ENCODE data around the gene CATSPER1.
"Not testable (repeated sequence)": the region's sequence is repeated elsewhere in the genome, so short reads cannot be mapped to it uniquely, and the experiment has no call there.

CATSPER1 gene

GRCh38 chr11:66051766-66052663 is 25.7 kb upstream of the CATSPER1 start, which contains the start of gene SF3B2:
SF3B2 (plus strand) TSS chr11:66052364; CDS start chr11:66052385, 21 bp downstream.
- peak; percentile 99 for DNase-seq

DNA sequence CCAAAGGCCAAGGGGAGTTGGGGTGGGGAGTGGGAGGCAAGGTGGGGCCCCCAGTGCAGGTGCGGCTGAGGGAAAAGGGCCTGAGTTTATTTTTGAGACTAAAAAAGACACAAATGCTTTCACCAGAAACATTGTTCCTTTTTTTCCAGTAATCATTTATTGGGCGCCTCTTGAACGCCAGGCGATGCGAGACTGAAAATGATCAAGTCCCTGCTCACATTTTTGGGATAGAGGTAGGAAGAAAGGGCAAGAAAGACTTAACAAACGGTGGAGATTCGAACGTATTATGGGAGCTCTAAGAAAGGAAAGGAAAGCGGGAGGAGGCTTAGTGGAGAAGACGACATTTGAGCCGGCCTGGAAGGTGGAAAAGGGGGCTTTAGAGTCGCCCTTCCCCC is 25.1 kb upstream of the CATSPER1 start:
- DNase-seq: no peak

DNA sequence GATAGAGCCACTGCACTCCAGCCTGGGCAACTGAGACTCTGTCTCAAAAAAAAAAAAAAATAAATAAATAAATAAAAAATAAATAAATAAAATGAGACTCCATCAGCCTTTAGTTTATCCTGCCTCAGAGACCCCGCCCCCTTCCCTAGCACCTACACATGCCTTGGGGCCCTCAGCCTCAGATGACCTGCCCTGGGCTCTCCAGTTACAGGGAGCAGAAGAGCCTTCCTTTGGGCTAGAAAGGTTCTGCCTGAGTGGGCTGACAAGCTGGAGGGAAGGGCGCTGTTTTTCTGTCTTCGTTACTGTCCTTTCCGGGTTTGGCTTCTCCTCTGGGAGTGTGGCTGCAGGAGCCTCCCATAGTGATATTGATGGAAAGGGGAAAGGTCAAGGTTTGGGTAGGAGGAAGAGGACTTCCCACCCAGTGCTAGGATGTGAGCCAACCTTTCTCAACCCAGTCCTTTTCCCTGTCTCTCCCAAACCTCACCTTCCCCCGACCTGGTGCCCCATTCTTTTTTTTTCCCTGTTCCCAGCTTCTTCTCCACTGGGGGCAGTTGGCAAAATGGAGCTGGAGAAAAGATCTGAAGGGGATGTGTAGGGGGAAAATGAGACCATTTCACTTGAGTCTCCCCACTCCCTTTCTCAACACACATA is 24.4 kb upstream of the CATSPER1 start:
- DNase-seq: peak; percentile 40

- DNase-seq: no peak
Measured at GRCh38 chr11:66048547-66049323, 22.5 kb upstream of the CATSPER1 start, which contains the start of gene GAL3ST3. GAL3ST3 (minus strand) TSS chr11:66049161; CDS start chr11:66045415, 3,746 bp downstream.

- DNase-seq: no peak
Measured at GRCh38 chr11:66047541-66048365, 21.5 kb upstream of the CATSPER1 start.

GRCh38 chr11:66046901-66047300 is 20.6 kb upstream of the CATSPER1 start:
- DNase-seq: no peak

DNA sequence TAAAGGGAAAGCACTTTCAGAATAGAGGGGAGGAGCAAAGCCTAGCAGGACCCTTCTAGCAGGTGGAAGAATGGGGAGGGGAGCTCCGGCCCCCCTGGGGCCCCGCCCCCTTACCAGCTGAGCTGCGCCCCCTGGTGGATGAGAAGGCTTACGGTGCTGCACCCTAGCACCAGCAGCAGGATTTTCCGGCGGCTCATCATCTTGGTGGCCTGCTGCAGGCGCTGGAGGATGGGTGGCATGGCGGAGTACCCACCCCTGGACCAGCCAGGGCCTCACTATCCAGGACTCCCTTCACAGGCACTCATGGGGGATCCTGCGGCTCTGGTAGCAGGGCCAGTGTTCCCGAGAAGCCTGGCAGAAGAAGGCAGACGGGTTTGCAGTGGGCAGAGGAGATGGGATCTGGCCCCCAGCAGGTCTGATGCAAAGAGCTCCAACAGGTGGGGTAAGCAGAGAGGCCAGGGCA is 18.9 kb upstream of the CATSPER1 start:
- peak; percentile 73 for DNase-seq

DNA sequence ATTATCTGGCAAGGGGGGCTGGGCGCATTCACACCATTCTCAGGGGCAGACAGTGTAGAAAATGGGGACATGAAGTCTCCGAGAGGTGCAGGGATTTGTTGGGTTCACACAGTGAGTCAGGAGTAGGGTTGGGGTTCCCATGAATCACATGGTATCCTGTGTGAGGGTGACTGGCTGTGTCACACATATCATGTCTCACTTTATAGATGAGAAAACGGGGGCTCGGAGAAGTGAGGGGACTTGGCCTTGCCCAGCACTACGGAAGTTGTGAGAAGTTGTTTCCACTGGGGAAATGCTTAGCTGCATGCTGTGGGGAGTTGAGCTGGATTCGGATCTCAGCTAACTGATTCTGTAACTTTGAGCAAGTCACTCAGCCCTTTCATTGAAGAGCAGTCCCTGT is 18.5 kb upstream of the CATSPER1 start:
- no peak for DNase-seq

DNA sequence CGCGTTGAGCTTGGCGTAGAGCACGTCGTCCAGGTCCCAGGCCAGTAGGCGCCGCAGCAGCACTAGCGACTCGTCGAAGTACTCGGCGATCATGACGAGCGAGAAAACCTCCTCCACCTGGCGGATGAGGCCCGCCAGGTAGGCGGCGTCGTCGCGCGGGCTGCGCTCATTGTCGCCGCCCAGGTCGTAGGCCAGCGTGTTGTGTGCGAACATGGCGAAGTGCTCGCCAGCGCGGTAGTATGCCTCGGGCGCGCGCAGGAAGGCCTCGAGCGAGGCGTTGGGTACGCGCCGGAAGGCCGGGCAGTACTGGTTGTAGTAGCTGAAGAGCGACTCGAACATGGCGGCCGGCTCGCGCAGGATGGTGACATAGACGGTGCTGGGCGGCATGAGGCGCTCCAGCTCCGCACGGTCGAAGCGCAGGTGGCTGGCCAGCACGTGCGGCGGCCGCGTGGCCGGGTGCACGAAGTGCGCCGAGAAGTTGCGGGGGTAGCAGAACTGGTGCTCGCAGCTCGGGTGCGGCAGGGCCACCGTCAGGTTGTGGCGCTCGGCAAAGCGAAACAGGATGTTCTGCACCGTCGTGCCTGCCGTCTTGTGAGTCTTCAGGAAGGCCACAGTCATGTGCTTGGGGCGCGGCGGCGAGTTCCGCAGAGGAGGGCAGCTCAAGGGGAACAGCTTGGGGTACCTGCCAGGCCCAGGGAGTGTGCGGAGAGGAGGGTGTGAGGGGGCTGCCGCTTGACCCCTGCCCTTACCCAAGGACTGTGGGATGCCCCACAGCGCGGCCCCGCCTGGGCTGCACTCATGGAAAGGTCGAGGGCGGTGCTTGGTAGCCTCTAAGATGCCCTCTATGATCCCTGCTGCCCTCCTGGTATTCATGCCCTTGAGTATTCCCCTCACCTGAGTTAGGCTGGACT is 17.0 kb upstream of the CATSPER1 start:
- no peak for DNase-seq

DNA sequence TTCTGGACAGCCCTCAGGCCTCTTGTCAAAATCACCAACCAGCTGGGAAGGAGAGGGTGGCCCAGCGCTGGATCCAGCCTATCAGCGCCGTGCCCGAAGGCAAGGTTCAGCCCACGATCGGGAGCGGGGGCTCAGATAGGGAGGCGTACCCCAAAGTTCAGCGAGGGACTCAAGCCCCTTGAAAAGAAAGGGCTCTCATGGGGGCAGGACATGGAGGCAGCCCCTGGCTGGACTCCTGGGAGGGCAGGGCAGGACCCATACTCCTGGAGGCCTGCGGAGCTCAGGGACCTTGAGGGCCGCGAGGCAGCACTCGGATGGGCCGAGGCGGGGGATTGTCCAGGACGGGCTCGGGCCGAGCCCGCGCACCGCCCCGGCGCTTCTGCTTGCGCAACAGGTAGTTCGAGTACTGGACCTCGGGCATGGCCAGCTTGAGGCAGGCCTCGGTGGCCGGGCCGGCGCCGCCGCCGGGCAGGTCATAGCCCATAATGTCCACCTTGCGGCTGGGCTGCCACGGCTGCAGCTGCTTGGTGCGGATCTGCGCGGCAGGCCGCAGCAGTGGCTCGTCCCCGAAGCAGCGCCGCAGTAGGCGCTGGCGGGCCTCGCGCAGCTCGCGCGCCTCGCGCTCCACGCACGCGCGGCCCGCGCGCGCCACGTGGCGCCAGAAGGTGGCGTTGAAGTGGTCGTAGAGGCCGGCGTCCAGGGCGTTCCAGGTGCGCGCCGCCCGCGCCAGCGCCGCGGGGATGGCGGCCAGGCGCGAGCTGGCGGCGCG is 16.1 kb upstream of the CATSPER1 start:
- no peak for DNase-seq

- no peak for DNase-seq
Measured at GRCh38 chr11:66039765-66040164, 13.5 kb upstream of the CATSPER1 start.

GRCh38 chr11:66037327-66037726 is 11.0 kb upstream of the CATSPER1 start:
- no peak for DNase-seq

DNA sequence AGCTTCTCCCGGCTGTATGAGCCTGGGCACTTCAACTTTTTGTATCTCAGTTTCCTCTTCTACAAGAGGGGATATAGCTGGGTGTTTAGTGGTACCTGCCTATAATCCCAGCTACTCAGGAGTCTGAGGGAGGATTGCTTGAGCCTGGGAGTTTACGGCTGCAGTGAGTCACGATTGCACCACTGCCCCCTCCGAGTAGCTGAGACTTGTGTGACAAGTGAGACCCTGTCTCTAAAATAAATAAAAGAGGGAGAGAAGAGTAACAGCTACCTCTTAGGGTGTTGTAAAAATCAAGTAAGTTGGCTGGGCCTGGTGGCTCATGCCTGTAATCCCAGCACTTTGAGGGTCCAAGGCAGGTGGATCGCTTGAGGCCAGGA is 10.0 kb upstream of the CATSPER1 start:
- no peak for DNase-seq

- peak; percentile 10 for DNase-seq
Measured at GRCh38 chr11:66035653-66036333, 9.5 kb upstream of the CATSPER1 start.

GRCh38 chr11:66032957-66033735 is 6.9 kb upstream of the CATSPER1 start:
- DNase-seq: no peak

DNA sequence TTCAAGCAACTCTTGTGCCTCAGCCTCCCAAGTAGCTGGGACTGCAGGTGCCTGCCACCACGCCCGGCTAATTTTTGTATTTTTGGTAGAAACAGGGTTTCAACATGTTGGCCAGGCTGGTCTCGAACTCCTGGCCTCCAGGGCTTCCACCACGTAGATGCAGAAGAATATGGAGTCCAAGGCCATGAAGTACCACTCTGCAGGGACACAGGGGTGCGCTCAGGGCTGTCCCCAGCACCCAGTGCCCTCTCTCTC is 3.2 kb downstream of the CATSPER1 start:
- DNase-seq: not testable (repeated sequence)

GRCh38 chr11:66022401-66023185 is 3.7 kb downstream of the CATSPER1 start:
- DNase-seq: peak; percentile 66

- DNase-seq: no peak
Measured at GRCh38 chr11:66020618-66021357, 5.5 kb downstream of the CATSPER1 start.
